ENCODE data around the gene SYNCRIP.
"Not testable (repeated sequence)": the region's sequence is repeated elsewhere in the genome, so short reads cannot be mapped to it uniquely, and the experiment has no call there.

Gene SYNCRIP
- total RNA-seq = 40.5 to 65.9 (median 52.7) reads per million in 3 donors

- peak within 1 kb of the TSS; percentile 99 for H3K4me3 ChIP-seq (ENCODE audit: insufficient read depth, low read depth, low read length, poor library complexity, severe bottlenecking)
- H3K27ac ChIP-seq (ENCODE audit: insufficient read depth, low read length, poor library complexity, severe bottlenecking) = peak within 1 kb of the TSS; percentile 98
- no peaks in the 10 kb centered on the region for H3K27me3 ChIP-seq (replicated peaks; ENCODE audit: control insufficient read depth, insufficient read depth, low read length, poor library complexity, severe bottlenecking)
- no peaks in the 10 kb centered on the region for H3K9me3 ChIP-seq (ENCODE audit: control insufficient read depth, low read length)
- DNase-seq = peak; percentile 96 to 97 (median 97)
- H3K36me3 ChIP-seq (ENCODE audit: control insufficient read depth, insufficient read depth, low read length) = peaks cover 13% of the 10 kb centered on the region
- peaks cover 20% of the 10 kb centered on the region for H3K4me1 ChIP-seq (ENCODE audit: control insufficient read depth, insufficient read depth, low read length, poor library complexity, severe bottlenecking)
Observed at GRCh38 chr6:85642774-85643536, at the start of gene SYNCRIP. Gene SYNCRIP (minus strand): TSS chr6:85642886. CDS start chr6:85641439, 1,447 bp downstream.

GRCh38 chr6:85691478-85691877, 48.8 kb upstream of the SYNCRIP start:
- Histone ChIP-seq H3K27me3 (replicated peaks; ENCODE audit: control insufficient read depth, insufficient read depth, low read length, poor library complexity, severe bottlenecking) (no peaks in the 10 kb centered on the region), H3K36me3 (ENCODE audit: control insufficient read depth, insufficient read depth, low read length) (no peaks in the 10 kb centered on the region), H3K27ac (ENCODE audit: insufficient read depth, low read length, poor library complexity, severe bottlenecking) (no peak overlapping the region), H3K9me3 (ENCODE audit: control insufficient read depth, low read length) (no peaks in the 10 kb centered on the region), H3K4me1 (ENCODE audit: control insufficient read depth, insufficient read depth, low read length, poor library complexity, severe bottlenecking) (no peaks in the 10 kb centered on the region), H3K4me3 (ENCODE audit: insufficient read depth, low read depth, low read length, poor library complexity, severe bottlenecking) (no peak overlapping the region)
- DNase-seq = no peak

GRCh38 chr6:85690071-85690470, 47.4 kb upstream of the SYNCRIP start:
- H3K9me3 ChIP-seq (ENCODE audit: control insufficient read depth, low read length) = no peaks in the 10 kb centered on the region
- no peaks in the 10 kb centered on the region for H3K27me3 ChIP-seq (replicated peaks; ENCODE audit: control insufficient read depth, insufficient read depth, low read length, poor library complexity, severe bottlenecking)
- H3K27ac ChIP-seq (ENCODE audit: insufficient read depth, low read length, poor library complexity, severe bottlenecking) = no peak overlapping the region
- H3K4me3 ChIP-seq (ENCODE audit: insufficient read depth, low read depth, low read length, poor library complexity, severe bottlenecking) = no peak overlapping the region
- H3K4me1 ChIP-seq (ENCODE audit: control insufficient read depth, insufficient read depth, low read length, poor library complexity, severe bottlenecking) = no peaks in the 10 kb centered on the region
- no peaks in the 10 kb centered on the region for H3K36me3 ChIP-seq (ENCODE audit: control insufficient read depth, insufficient read depth, low read length)
- DNase-seq = no peak

GRCh38 chr6:85685713-85686112, 43.0 kb upstream of the SYNCRIP start:
- no peaks in the 10 kb centered on the region for H3K4me1 ChIP-seq (ENCODE audit: control insufficient read depth, insufficient read depth, low read length, poor library complexity, severe bottlenecking)
- H3K9me3 ChIP-seq (ENCODE audit: control insufficient read depth, low read length) = no peaks in the 10 kb centered on the region
- H3K36me3 ChIP-seq (ENCODE audit: control insufficient read depth, insufficient read depth, low read length) = no peaks in the 10 kb centered on the region
- no peak overlapping the region for H3K4me3 ChIP-seq (ENCODE audit: insufficient read depth, low read depth, low read length, poor library complexity, severe bottlenecking)
- DNase-seq = no peak
- no peaks in the 10 kb centered on the region for H3K27me3 ChIP-seq (replicated peaks; ENCODE audit: control insufficient read depth, insufficient read depth, low read length, poor library complexity, severe bottlenecking)
- H3K27ac ChIP-seq (ENCODE audit: insufficient read depth, low read length, poor library complexity, severe bottlenecking) = no peak overlapping the region

- H3K27me3 ChIP-seq (replicated peaks; ENCODE audit: control insufficient read depth, insufficient read depth, low read length, poor library complexity, severe bottlenecking) = no peaks in the 10 kb centered on the region
- DNase-seq = no peak
- H3K4me1 ChIP-seq (ENCODE audit: control insufficient read depth, insufficient read depth, low read length, poor library complexity, severe bottlenecking) = no peaks in the 10 kb centered on the region
- H3K9me3 ChIP-seq (ENCODE audit: control insufficient read depth, low read length) = no peaks in the 10 kb centered on the region
- H3K36me3 ChIP-seq (ENCODE audit: control insufficient read depth, insufficient read depth, low read length) = no peaks in the 10 kb centered on the region
- no peak overlapping the region for H3K4me3 ChIP-seq (ENCODE audit: insufficient read depth, low read depth, low read length, poor library complexity, severe bottlenecking)
- H3K27ac ChIP-seq (ENCODE audit: insufficient read depth, low read length, poor library complexity, severe bottlenecking) = no peak overlapping the region
Observed at GRCh38 chr6:85684809-85685171, 42.1 kb upstream of the SYNCRIP start.

GRCh38 chr6:85684133-85684808, 41.6 kb upstream of the SYNCRIP start:
- Histone ChIP-seq H3K4me3 (ENCODE audit: insufficient read depth, low read depth, low read length, poor library complexity, severe bottlenecking) (no peak overlapping the region), H3K36me3 (ENCODE audit: control insufficient read depth, insufficient read depth, low read length) (no peaks in the 10 kb centered on the region), H3K4me1 (ENCODE audit: control insufficient read depth, insufficient read depth, low read length, poor library complexity, severe bottlenecking) (no peaks in the 10 kb centered on the region), H3K27me3 (replicated peaks; ENCODE audit: control insufficient read depth, insufficient read depth, low read length, poor library complexity, severe bottlenecking) (no peaks in the 10 kb centered on the region), H3K27ac (ENCODE audit: insufficient read depth, low read length, poor library complexity, severe bottlenecking) (no peak overlapping the region), H3K9me3 (ENCODE audit: control insufficient read depth, low read length) (no peaks in the 10 kb centered on the region)
- DNase-seq = no peak

- not testable (repeated sequence) for H3K9me3 ChIP-seq (ENCODE audit: control insufficient read depth, low read length); DNase-seq; H3K27me3 ChIP-seq (replicated peaks; ENCODE audit: control insufficient read depth, insufficient read depth, low read length, poor library complexity, severe bottlenecking); H3K4me1 ChIP-seq (ENCODE audit: control insufficient read depth, insufficient read depth, low read length, poor library complexity, severe bottlenecking); H3K36me3 ChIP-seq (ENCODE audit: control insufficient read depth, insufficient read depth, low read length); H3K27ac ChIP-seq (ENCODE audit: insufficient read depth, low read length, poor library complexity, severe bottlenecking); H3K4me3 ChIP-seq (ENCODE audit: insufficient read depth, low read depth, low read length, poor library complexity, severe bottlenecking)
Observed at GRCh38 chr6:85681899-85682298, 39.2 kb upstream of the SYNCRIP start.

GRCh38 chr6:85680388-85680787, 37.7 kb upstream of the SYNCRIP start:
- no peaks in the 10 kb centered on the region for H3K27me3 ChIP-seq (replicated peaks; ENCODE audit: control insufficient read depth, insufficient read depth, low read length, poor library complexity, severe bottlenecking)
- H3K4me1 ChIP-seq (ENCODE audit: control insufficient read depth, insufficient read depth, low read length, poor library complexity, severe bottlenecking) = peaks cover 8% of the 10 kb centered on the region
- no peaks in the 10 kb centered on the region for H3K9me3 ChIP-seq (ENCODE audit: control insufficient read depth, low read length)
- H3K36me3 ChIP-seq (ENCODE audit: control insufficient read depth, insufficient read depth, low read length) = no peaks in the 10 kb centered on the region
- DNase-seq = no peak
- no peak overlapping the region for H3K4me3 ChIP-seq (ENCODE audit: insufficient read depth, low read depth, low read length, poor library complexity, severe bottlenecking)
- H3K27ac ChIP-seq (ENCODE audit: insufficient read depth, low read length, poor library complexity, severe bottlenecking) = no peak overlapping the region

GRCh38 chr6:85679445-85680123, 36.9 kb upstream of the SYNCRIP start:
- H3K36me3 ChIP-seq (ENCODE audit: control insufficient read depth, insufficient read depth, low read length) = no peaks in the 10 kb centered on the region
- H3K4me3 ChIP-seq (ENCODE audit: insufficient read depth, low read depth, low read length, poor library complexity, severe bottlenecking) = peak overlapping the region; percentile 79
- H3K27me3 ChIP-seq (replicated peaks; ENCODE audit: control insufficient read depth, insufficient read depth, low read length, poor library complexity, severe bottlenecking) = no peaks in the 10 kb centered on the region
- H3K4me1 ChIP-seq (ENCODE audit: control insufficient read depth, insufficient read depth, low read length, poor library complexity, severe bottlenecking) = peaks cover 14% of the 10 kb centered on the region
- peak overlapping the region; percentile 90 for H3K27ac ChIP-seq (ENCODE audit: insufficient read depth, low read length, poor library complexity, severe bottlenecking)
- H3K9me3 ChIP-seq (ENCODE audit: control insufficient read depth, low read length) = no peaks in the 10 kb centered on the region
- DNase-seq = no peak
